ENCODE measurements around the gene NPHP4. TPM values are rescaled to one million over a fixed set of nuclear protein-coding genes. Genes with fewer than 3 reads are reported as not detected.
A peak's percentile ranks its signal among the peaks of the same experiment; 100 is the strongest.

The NPHP4 gene
- total RNA-seq, 8 experiments from 2014 or later: 4.5 to 20.2 (median 11.0) TPM

GRCh38 chr1:5943343-5944124 is 48.7 kb downstream of the NPHP4 start:
- Histone ChIP-seq H3K4me3 (no peak overlapping the region), H3K4me1 (replicated peaks in 1 of 2) (no peaks in the 10 kb centered on the region), H3K27ac (no peak overlapping the region)
- in situ Hi-C loops (cut with MboI; ENCODE audit: low pct_unique_long_range_greater_than_20kb in 2 of 9, low sequenced_read_pairs in 9 of 9, unreplicated experiment in 9 of 9): no loop called here
- peak in 2 of 8 experiments; percentile 48 to 55 for ATAC-seq (replicated peaks in 6 of 8)
- whole genome bisulfite sequencing, 10 experiments: 57 to 95% (median 84%) methylated on average over 3 to 11 of the region's 11 CpGs

GRCh38 chr1:5941671-5942070 is 50.6 kb downstream of the NPHP4 start:
- 88 to 100% (median 95%) methylated on average over 1 to 7 of the region's 7 CpGs; no CpG with 5 or more reads in 2 of the 10 experiments for WGBS, 10 experiments
- no peak overlapping the region for H3K4me3 ChIP-seq
- in situ Hi-C loops (cut with MboI; ENCODE audit: low pct_unique_long_range_greater_than_20kb in 2 of 9, low sequenced_read_pairs in 9 of 9, unreplicated experiment in 9 of 9): no loop called here
- H3K27ac ChIP-seq: no peak overlapping the region
- no peaks in the 10 kb centered on the region for H3K4me1 ChIP-seq (replicated peaks in 1 of 2)
- ATAC-seq (replicated peaks in 6 of 8): no peak

GRCh38 chr1:5940723-5941407 is 51.4 kb downstream of the NPHP4 start:
- 72 to 100% (median 98%) methylated on average over 2 of the region's 2 CpGs for WGBS, 10 experiments
- no peaks in the 10 kb centered on the region for H3K4me1 ChIP-seq (replicated peaks in 1 of 2)
- ATAC-seq (replicated peaks in 6 of 8): no peak
- no peak overlapping the region for H3K27ac ChIP-seq
- no peak overlapping the region for H3K4me3 ChIP-seq
- in situ Hi-C loops (cut with MboI; ENCODE audit: low pct_unique_long_range_greater_than_20kb in 2 of 9, low sequenced_read_pairs in 9 of 9, unreplicated experiment in 9 of 9): no loop called here

GRCh38 chr1:5939271-5940170 is 52.7 kb downstream of the NPHP4 start:
- ATAC-seq (replicated peaks in 6 of 8): no peak

GRCh38 chr1:5938101-5938646 is 54.1 kb downstream of the NPHP4 start:
- 6 to 100% (median 82%) methylated on average over 1 to 11 of the region's 17 CpGs; no CpG with 5 or more reads in 4 of the 10 experiments for WGBS, 10 experiments
- Histone ChIP-seq H3K4me1 (replicated peaks in 1 of 2) (no peaks in the 10 kb centered on the region), H3K4me3 (no peak overlapping the region), H3K27ac (no peak overlapping the region)
- in situ Hi-C loops (cut with MboI; ENCODE audit: low pct_unique_long_range_greater_than_20kb in 2 of 9, low sequenced_read_pairs in 9 of 9, unreplicated experiment in 9 of 9): no loop called here
- peak in 3 of 8 experiments; percentile 59 to 79 (median 61) for ATAC-seq (replicated peaks in 6 of 8)

More at GRCh38 chr1:5939271-5940170, 52.7 kb downstream of the NPHP4 start:
- Histone ChIP-seq H3K27ac (no peak overlapping the region), H3K4me1 (replicated peaks in 1 of 2) (no peaks in the 10 kb centered on the region), H3K4me3 (no peak overlapping the region)
- in situ Hi-C loops (cut with MboI; ENCODE audit: low pct_unique_long_range_greater_than_20kb in 2 of 9, low sequenced_read_pairs in 9 of 9, unreplicated experiment in 9 of 9): no loop called here
- 39 to 100% (median 86%) methylated on average over 1 to 13 of the region's 13 CpGs; no CpG with 5 or more reads in 1 of the 10 experiments for WGBS, 10 experiments

- in situ Hi-C loops (cut with MboI; ENCODE audit: low pct_unique_long_range_greater_than_20kb in 2 of 9, low sequenced_read_pairs in 9 of 9, unreplicated experiment in 9 of 9): no loop called here
- H3K4me3 ChIP-seq: no peak overlapping the region
- no peak overlapping the region for H3K27ac ChIP-seq
- WGBS, 10 experiments: 67 to 100% (median 90%) methylated on average over 1 to 8 of the region's 9 CpGs
- ATAC-seq (replicated peaks in 6 of 8): no peak
- no peaks in the 10 kb centered on the region for H3K4me1 ChIP-seq (replicated peaks in 1 of 2)
Observed at GRCh38 chr1:5937373-5937857, 54.8 kb downstream of the NPHP4 start.

GRCh38 chr1:5936621-5937372 is 55.4 kb downstream of the NPHP4 start:
- 77 to 100% (median 98%) methylated on average over 1 to 10 of the region's 13 CpGs; no CpG with 5 or more reads in 2 of the 10 experiments for WGBS, 10 experiments
- in situ Hi-C loops (cut with MboI; ENCODE audit: low pct_unique_long_range_greater_than_20kb in 2 of 9, low sequenced_read_pairs in 9 of 9, unreplicated experiment in 9 of 9): no loop called here
- H3K27ac ChIP-seq: no peak overlapping the region

GRCh38 chr1:5936126-5936525 is 56.1 kb downstream of the NPHP4 start:
- no peak for ATAC-seq (replicated peaks in 6 of 8)
- WGBS, 10 experiments: 85 to 100% (median 92%) methylated on average over 1 to 5 of the region's 5 CpGs; no CpG with 5 or more reads in 1 of the 10 experiments
- H3K4me1 ChIP-seq (replicated peaks in 1 of 2): no peaks in the 10 kb centered on the region
- H3K4me3 ChIP-seq: no peak overlapping the region
- in situ Hi-C loops (cut with MboI; ENCODE audit: low pct_unique_long_range_greater_than_20kb in 2 of 9, low sequenced_read_pairs in 9 of 9, unreplicated experiment in 9 of 9): no loop called here
- no peak overlapping the region for H3K27ac ChIP-seq

More at GRCh38 chr1:5936621-5937372, 55.4 kb downstream of the NPHP4 start:
- H3K4me1 ChIP-seq (replicated peaks in 1 of 2): no peaks in the 10 kb centered on the region
- no peak overlapping the region for H3K4me3 ChIP-seq
- no peak for ATAC-seq (replicated peaks in 6 of 8)

GRCh38 chr1:5935026-5935425 is 57.2 kb downstream of the NPHP4 start:
- WGBS, 10 experiments: 20 to 100% (median 94%) methylated on average over 1 to 6 of the region's 6 CpGs; no CpG with 5 or more reads in 1 of the 10 experiments
- Histone ChIP-seq H3K4me1 (replicated peaks in 1 of 2) (no peaks in the 10 kb centered on the region), H3K4me3 (no peak overlapping the region), H3K27ac (no peak overlapping the region)
- in situ Hi-C loops (cut with MboI; ENCODE audit: low pct_unique_long_range_greater_than_20kb in 2 of 9, low sequenced_read_pairs in 9 of 9, unreplicated experiment in 9 of 9): no loop called here
- ATAC-seq (replicated peaks in 6 of 8): no peak

- H3K4me1 ChIP-seq (replicated peaks in 1 of 2): no peaks in the 10 kb centered on the region
- H3K4me3 ChIP-seq: no peak overlapping the region
- in situ Hi-C loops (cut with MboI; ENCODE audit: low pct_unique_long_range_greater_than_20kb in 2 of 9, low sequenced_read_pairs in 9 of 9, unreplicated experiment in 9 of 9): no loop called here
- H3K27ac ChIP-seq: no peak overlapping the region
- WGBS, 10 experiments: 83 to 100% (median 90%) methylated on average over 1 to 13 of the region's 20 CpGs; no CpG with 5 or more reads in 2 of the 10 experiments
- no peak for ATAC-seq (replicated peaks in 6 of 8)
Observed at GRCh38 chr1:5934058-5934884, 58.0 kb downstream of the NPHP4 start.

GRCh38 chr1:5933676-5934057 is 58.6 kb downstream of the NPHP4 start:
- no peak for ATAC-seq (replicated peaks in 6 of 8)
- no peaks in the 10 kb centered on the region for H3K4me1 ChIP-seq (replicated peaks in 1 of 2)
- in situ Hi-C loops (cut with MboI; ENCODE audit: low pct_unique_long_range_greater_than_20kb in 2 of 9, low sequenced_read_pairs in 9 of 9, unreplicated experiment in 9 of 9): no loop called here
- 56 to 97% (median 90%) methylated on average over 3 to 7 of the region's 7 CpGs; no CpG with 5 or more reads in 1 of the 10 experiments for WGBS, 10 experiments
- no peak overlapping the region for H3K27ac ChIP-seq
- H3K4me3 ChIP-seq: no peak overlapping the region
